ENCODE results near the gene NPPC. TPM values are rescaled to one million over a fixed set of nuclear protein-coding genes. Genes with fewer than 3 reads are reported as not detected.

NPPC gene
- total RNA-seq, 3 donors from 2014 or later (not counting 1 experiment from before 2014, with no cell fraction given) = not detected

GRCh38 chr2:231968820-231969219 is 42.6 kb upstream of the NPPC start:
- intact Hi-C loops (cut with micrococcal nuclease) = no loop called here

GRCh38 chr2:231966886-231967285 is 40.7 kb upstream of the NPPC start:
- Mint-ChIP-seq H3K9me3 (no peaks in the 10 kb centered on the region), H3K27ac (peak overlapping the region; percentile 41 to 71), H3K4me1 (peaks cover 29 to 45% of the 10 kb centered on the region in 2 donors), H3K36me3 (no peaks in the 10 kb centered on the region), H3K27me3 (ENCODE audit: low read depth in 2 of 2) (no peaks in the 10 kb centered on the region), H3K4me3 (peak overlapping the region; percentile 40)
- Histone ChIP-seq H3K27ac (ENCODE audit: low read length) (no peak overlapping the region), H3K27me3 (ENCODE audit: control insufficient read depth, insufficient read depth, low read length) (no peaks in the 10 kb centered on the region), H3K9me3 (ENCODE audit: control insufficient read depth, insufficient read depth, low read length) (no peaks in the 10 kb centered on the region), H3K36me3 (ENCODE audit: control insufficient read depth, insufficient read depth, low read length) (no peaks in the 10 kb centered on the region), H3K4me3 (ENCODE audit: low read length) (no peak overlapping the region), H3K4me1 (ENCODE audit: control insufficient read depth, insufficient read depth, low read length) (peaks cover 8% of the 10 kb centered on the region)
- intact Hi-C loops (cut with micrococcal nuclease) = no loop called here
- TF ChIP-seq, protein P1, sequence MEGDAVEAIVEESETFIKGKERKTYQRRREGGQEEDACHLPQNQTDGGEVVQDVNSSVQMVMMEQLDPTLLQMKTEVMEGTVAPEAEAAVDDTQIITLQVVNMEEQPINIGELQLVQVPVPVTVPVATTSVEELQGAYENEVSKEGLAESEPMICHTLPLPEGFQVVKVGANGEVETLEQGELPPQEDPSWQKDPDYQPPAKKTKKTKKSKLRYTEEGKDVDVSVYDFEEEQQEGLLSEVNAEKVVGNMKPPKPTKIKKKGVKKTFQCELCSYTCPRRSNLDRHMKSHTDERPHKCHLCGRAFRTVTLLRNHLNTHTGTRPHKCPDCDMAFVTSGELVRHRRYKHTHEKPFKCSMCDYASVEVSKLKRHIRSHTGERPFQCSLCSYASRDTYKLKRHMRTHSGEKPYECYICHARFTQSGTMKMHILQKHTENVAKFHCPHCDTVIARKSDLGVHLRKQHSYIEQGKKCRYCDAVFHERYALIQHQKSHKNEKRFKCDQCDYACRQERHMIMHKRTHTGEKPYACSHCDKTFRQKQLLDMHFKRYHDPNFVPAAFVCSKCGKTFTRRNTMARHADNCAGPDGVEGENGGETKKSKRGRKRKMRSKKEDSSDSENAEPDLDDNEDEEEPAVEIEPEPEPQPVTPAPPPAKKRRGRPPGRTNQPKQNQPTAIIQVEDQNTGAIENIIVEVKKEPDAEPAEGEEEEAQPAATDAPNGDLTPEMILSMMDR (IDR thresholded peaks at IDR 0.05) = no peak
- DNase-seq (peak in 1 of 2 donors; percentile 12), ATAC-seq (peak in 1 of 3 donors; percentile 22)
- 56% methylated on average over 4 of the region's 4 CpGs for WGBS (ENCODE audit: insufficient coverage)

More at GRCh38 chr2:231968820-231969219, 42.6 kb upstream of the NPPC start:
- DNase-seq (no peak), ATAC-seq (no peak)
- Histone ChIP-seq H3K27ac (ENCODE audit: low read length) (no peak overlapping the region), H3K9me3 (ENCODE audit: control insufficient read depth, insufficient read depth, low read length) (no peaks in the 10 kb centered on the region), H3K4me1 (ENCODE audit: control insufficient read depth, insufficient read depth, low read length) (no peaks in the 10 kb centered on the region), H3K36me3 (ENCODE audit: control insufficient read depth, insufficient read depth, low read length) (no peaks in the 10 kb centered on the region), H3K4me3 (ENCODE audit: low read length) (no peak overlapping the region), H3K27me3 (ENCODE audit: control insufficient read depth, insufficient read depth, low read length) (no peaks in the 10 kb centered on the region)
- TF ChIP-seq, protein P1 (IDR thresholded peaks at IDR 0.05) = no peak
- no peaks in the 10 kb centered on the region for H3K36me3 Mint-ChIP-seq
- H3K4me3 Mint-ChIP-seq = no peak overlapping the region
- 87% methylated on average over 5 of the region's 6 CpGs for WGBS (ENCODE audit: insufficient coverage)
- H3K4me1 Mint-ChIP-seq = peaks cover 16 to 29% of the 10 kb centered on the region in 2 donors
- H3K27me3 Mint-ChIP-seq (ENCODE audit: low read depth in 2 of 2) = no peaks in the 10 kb centered on the region
- no peaks in the 10 kb centered on the region for H3K9me3 Mint-ChIP-seq
- H3K27ac Mint-ChIP-seq = no peak overlapping the region

- WGBS (ENCODE audit: insufficient coverage) = no CpG with 5 or more reads among the region's 1 CpG
- H3K4me1 Mint-ChIP-seq = peaks cover 37 to 55% of the 10 kb centered on the region in 2 donors
- no peak for ATAC-seq
Observed at GRCh38 chr2:231965102-231965501, 38.9 kb upstream of the NPPC start.

More at GRCh38 chr2:231965102-231965501, 38.9 kb upstream of the NPPC start:
- H3K27me3 Mint-ChIP-seq (ENCODE audit: low read depth in 2 of 2) = no peaks in the 10 kb centered on the region
- TF ChIP-seq, protein P1 (IDR thresholded peaks at IDR 0.05) = no peak
- H3K27ac ChIP-seq (ENCODE audit: low read length) = no peak overlapping the region
- H3K4me1 ChIP-seq (ENCODE audit: control insufficient read depth, insufficient read depth, low read length) = peaks cover 17% of the 10 kb centered on the region
- no peak overlapping the region for H3K4me3 Mint-ChIP-seq
- no peaks in the 10 kb centered on the region for H3K36me3 ChIP-seq (ENCODE audit: control insufficient read depth, insufficient read depth, low read length)
- intact Hi-C loops (cut with micrococcal nuclease) = no loop called here
- DNase-seq = peak in 1 of 2 donors; percentile 17
- H3K27ac Mint-ChIP-seq = peak overlapping the region in 1 of 2 donors; percentile 4
- no peaks in the 10 kb centered on the region for H3K9me3 ChIP-seq (ENCODE audit: control insufficient read depth, insufficient read depth, low read length)
- H3K36me3 Mint-ChIP-seq = no peaks in the 10 kb centered on the region
- H3K27me3 ChIP-seq (ENCODE audit: control insufficient read depth, insufficient read depth, low read length) = no peaks in the 10 kb centered on the region
- no peak overlapping the region for H3K4me3 ChIP-seq (ENCODE audit: low read length)
- no peaks in the 10 kb centered on the region for H3K9me3 Mint-ChIP-seq
